GM12874 (cell line): ENCODE data around the gene MPZL1.

Experiments used
- CTCF ChIP-seq: IDR thresholded peaks from 2 replicates; pipeline ENCODE4 v1.5.1; 2011; ENCODE audit warnings: low read depth, mild to moderate bottlenecking, control low read depth, low read length, moderate library complexity; ENCODE audit not compliant: insufficient read depth

MPZL1 gene

GRCh38 chr1:167825419-167826079 lies 103.8 kb downstream of the MPZL1 start:
- no peak for TF ChIP-seq CTCF

- no peak for TF ChIP-seq CTCF
Observed at GRCh38 chr1:167826127-167826526, 104.3 kb downstream of the MPZL1 start.

- no peak for TF ChIP-seq CTCF
Observed at GRCh38 chr1:167829868-167830267, 108.1 kb downstream of the MPZL1 start.

GRCh38 chr1:167832693-167833092 lies 110.9 kb downstream of the MPZL1 start:
- no peak for TF ChIP-seq CTCF

GRCh38 chr1:167833904-167834303 lies 112.1 kb downstream of the MPZL1 start:
- TF ChIP-seq CTCF: no peak

GRCh38 chr1:167836197-167836596 lies 114.4 kb downstream of the MPZL1 start:
- no peak for TF ChIP-seq CTCF

GRCh38 chr1:167837326-167837725 lies 115.5 kb downstream of the MPZL1 start:
- no peak for TF ChIP-seq CTCF

- no peak for TF ChIP-seq CTCF
Observed at GRCh38 chr1:167839009-167839408, 117.2 kb downstream of the MPZL1 start.
